Measurements from ENCODE around the gene ZSCAN2.

Gene ZSCAN2

DNA sequence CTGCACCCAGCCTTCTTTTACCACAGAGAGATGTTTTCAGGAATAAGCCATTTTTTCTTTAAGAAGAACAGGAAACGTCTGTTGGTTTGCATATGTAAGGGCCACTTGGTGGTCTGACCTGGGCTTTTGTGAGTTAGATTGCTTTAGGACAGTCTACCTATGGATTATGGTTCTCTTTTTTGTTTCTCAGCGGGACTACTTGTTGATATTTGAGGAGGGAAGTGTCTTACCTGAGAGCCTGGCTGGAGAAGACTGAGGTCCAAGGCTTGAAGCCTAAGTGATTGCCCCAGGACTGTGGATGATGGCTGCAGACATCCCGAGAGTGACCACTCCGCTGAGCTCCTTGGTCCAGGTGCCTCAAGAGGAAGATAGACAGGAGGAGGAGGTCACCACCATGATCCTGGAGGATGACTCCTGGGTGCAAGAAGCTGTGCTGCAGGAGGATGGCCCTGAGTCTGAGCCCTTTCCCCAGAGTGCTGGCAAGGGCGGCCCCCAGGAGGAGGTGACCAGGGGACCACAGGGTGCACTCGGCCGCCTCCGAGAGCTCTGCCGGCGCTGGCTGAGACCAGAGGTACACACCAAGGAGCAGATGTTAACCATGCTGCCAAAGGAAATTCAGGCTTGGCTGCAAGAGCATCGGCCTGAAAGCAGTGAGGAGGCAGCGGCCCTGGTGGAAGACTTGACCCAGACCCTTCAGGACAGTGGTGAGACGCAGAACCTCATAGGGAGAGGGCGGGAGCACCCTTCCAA lies 3.0 kb downstream of the ZSCAN2 start:
- H3K4me3 ChIP-seq (ENCODE audit: low read depth, low read length), result no peak overlapping the region
- no peak for DNase-seq (ENCODE audit: low read depth)
- TF ChIP-seq, protein P1, sequence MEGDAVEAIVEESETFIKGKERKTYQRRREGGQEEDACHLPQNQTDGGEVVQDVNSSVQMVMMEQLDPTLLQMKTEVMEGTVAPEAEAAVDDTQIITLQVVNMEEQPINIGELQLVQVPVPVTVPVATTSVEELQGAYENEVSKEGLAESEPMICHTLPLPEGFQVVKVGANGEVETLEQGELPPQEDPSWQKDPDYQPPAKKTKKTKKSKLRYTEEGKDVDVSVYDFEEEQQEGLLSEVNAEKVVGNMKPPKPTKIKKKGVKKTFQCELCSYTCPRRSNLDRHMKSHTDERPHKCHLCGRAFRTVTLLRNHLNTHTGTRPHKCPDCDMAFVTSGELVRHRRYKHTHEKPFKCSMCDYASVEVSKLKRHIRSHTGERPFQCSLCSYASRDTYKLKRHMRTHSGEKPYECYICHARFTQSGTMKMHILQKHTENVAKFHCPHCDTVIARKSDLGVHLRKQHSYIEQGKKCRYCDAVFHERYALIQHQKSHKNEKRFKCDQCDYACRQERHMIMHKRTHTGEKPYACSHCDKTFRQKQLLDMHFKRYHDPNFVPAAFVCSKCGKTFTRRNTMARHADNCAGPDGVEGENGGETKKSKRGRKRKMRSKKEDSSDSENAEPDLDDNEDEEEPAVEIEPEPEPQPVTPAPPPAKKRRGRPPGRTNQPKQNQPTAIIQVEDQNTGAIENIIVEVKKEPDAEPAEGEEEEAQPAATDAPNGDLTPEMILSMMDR (IDR thresholded peaks at IDR 0.05; ENCODE audit: control insufficient read depth, extremely low read depth, insufficient read depth), result no peak

DNA sequence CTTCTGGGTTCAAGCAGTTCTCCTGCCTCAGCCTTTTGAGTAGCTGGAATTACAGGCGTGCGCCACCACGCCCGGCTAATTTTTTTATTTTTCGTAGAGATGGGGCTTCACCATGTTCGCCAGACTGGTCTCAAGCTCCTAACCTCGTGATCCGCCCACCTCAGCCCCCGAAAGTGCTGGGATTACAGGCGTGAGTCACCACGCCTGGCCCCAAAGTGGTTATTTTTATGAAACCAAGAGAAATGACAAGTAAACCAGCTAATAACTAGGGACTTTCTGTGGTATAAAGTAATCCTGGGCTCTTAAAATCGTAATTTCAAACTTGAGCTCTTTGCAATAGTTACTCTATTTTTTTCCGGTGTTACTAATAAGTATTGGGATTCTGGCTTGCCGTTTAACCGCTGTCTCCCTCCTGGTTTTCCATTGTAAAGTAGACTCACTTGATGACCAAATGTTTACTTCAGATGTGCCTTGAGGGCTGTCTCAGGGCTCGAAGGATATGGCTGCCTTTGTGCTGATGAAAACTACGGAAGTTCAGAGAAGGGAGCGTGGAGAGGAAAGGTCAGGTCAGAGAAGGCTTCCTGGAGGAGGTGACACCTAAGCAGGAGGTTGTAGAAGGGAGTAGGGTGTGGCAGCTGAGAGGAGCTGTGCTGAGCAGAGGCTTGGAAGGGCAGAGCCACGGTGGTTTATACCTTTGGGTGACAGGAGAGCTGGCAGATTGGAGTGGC lies 4.2 kb downstream of the ZSCAN2 start:
- H3K4me3 ChIP-seq (ENCODE audit: low read depth, low read length), result no peak overlapping the region

DNA sequence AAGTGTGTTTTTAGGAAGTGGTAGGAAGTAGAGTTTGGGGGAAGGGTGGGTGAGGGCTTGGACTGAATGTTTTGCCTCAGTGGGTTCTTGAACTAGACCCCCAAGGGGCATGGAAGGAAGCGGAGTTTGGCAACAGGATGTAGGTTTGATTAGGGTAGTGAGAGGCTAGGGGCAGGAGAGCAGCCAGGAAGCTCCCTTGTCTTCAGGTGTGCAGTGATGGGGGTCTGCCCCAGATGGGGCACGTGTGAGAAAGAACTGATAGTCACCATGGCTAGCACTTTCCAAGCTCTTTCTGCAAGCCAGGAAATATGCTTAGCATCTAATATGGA lies 4.7 kb downstream of the ZSCAN2 start:
- no peak for DNase-seq (ENCODE audit: low read depth)
- H3K4me3 ChIP-seq (ENCODE audit: low read depth, low read length), result no peak overlapping the region
- TF ChIP-seq, protein P1 (IDR thresholded peaks at IDR 0.05; ENCODE audit: control insufficient read depth, extremely low read depth, insufficient read depth), result no peak

More for the DNA sequence above, 4.2 kb downstream of the ZSCAN2 start:
- DNase-seq (ENCODE audit: low read depth), result no peak
- TF ChIP-seq, protein P1 (IDR thresholded peaks at IDR 0.05; ENCODE audit: control insufficient read depth, extremely low read depth, insufficient read depth), result no peak

DNA sequence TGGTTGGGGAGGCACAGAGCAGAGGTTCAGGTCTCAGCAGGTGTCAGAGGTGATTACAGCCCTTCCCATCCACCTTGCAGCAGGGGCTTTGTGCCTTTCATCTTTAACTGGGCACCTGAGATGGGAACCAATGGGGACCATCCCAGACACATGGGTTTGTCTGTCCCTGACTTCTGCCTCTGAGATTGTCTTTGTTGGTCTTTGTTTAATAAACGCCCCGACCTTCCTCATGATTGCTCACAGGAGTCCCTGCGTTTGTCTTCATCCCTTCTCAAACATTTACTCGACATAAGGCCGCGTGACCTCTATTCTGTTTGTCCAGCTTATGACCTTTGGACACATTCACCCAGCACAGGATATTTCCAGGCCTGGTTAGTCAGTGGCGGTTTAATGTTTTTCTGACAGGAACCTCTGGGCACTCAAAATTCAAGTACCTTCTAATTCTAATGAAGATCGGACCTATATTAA lies 5.9 kb downstream of the ZSCAN2 start:
- H3K4me3 ChIP-seq (ENCODE audit: low read depth, low read length), result no peak overlapping the region
- no peak for DNase-seq (ENCODE audit: low read depth)
- TF ChIP-seq, protein P1 (IDR thresholded peaks at IDR 0.05; ENCODE audit: control insufficient read depth, extremely low read depth, insufficient read depth), result no peak

DNA sequence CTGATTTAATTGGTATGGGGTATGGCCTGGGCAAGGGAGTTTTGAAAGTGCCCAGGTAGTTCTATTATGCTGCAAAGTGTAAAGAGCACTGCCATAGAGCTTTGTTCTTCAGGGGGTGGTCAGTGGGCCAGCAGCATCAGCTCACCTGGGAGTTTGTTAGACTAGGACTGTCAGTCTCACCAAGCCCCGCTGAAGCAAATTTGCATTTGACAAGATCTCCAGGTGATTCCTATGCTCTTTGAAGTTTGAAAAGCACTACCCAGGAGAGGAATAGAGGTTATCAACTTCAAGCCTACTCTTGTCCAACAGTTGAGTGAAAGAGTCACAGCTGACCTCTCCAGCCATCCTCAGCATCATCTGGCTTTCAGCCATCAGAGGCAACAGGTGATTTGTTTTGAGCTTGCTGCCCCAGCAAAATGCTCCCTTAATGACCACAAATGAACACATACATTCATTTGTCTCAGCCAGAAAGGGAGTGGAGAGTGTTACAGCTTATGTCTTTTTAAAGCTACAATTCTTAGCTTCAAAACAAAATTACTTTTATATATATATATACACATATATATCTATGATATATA lies 8.0 kb downstream of the ZSCAN2 start:
- TF ChIP-seq, protein P1 (IDR thresholded peaks at IDR 0.05; ENCODE audit: control insufficient read depth, extremely low read depth, insufficient read depth), result no peak
- H3K4me3 ChIP-seq (ENCODE audit: low read depth, low read length), result no peak overlapping the region
- no peak for DNase-seq (ENCODE audit: low read depth)

DNA sequence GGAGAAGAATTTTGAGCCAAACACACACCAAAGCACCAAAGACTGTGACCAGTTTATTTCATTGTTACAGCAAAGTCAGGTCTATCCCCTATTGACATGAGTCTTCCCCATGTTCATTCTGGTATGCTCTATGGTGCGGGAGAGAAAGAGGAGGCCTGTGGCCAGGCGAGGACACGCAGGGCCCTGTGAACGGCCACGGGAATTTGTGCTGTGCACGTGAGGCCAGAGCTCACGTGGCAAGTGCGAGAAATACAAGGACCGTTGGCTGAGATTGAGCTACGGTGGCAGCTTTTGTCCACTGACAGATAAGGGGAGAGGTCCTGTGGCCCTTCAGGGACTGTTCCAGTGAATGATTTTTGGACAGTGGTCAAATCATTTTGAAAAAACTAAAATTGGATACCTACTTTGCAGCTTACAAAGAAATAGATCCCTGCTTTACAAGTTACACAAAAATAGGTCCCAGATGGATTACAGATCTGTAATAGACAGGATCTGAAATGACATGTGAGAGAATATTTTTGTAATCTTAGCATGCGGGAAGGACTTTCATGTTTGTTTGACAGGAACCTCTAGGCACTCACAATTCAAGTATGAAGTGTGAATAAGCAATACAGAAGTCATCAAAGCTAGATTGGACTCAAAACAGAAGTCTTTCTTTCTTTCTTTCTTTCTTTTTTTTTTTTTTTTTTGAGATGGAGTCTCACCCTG lies 9.2 kb downstream of the ZSCAN2 start:
- TF ChIP-seq, protein P1 (IDR thresholded peaks at IDR 0.05; ENCODE audit: control insufficient read depth, extremely low read depth, insufficient read depth), result no peak

More for the DNA sequence above, 9.2 kb downstream of the ZSCAN2 start:
- no peak for DNase-seq (ENCODE audit: low read depth)
- H3K4me3 ChIP-seq (ENCODE audit: low read depth, low read length), result no peak overlapping the region
